Measurements from ENCODE around the gene TREX2.

GRCh38 chrX:153426204-153426603 lies 19.7 kb downstream of the TREX2 start:
- TF ChIP-seq YY1 (IDR thresholded peaks at IDR 0.05; ENCODE audit: low read depth) (no peak), CTCF (IDR thresholded peaks at IDR 0.05) (no peak), POLR2AphosphoS5 (IDR thresholded peaks at IDR 0.05; ENCODE audit: low read depth, low read length) (no peak), REST (IDR thresholded peaks at IDR 0.05; ENCODE audit: low read depth, low read length) (no peak), RCOR1 (IDR thresholded peaks at IDR 0.05; ENCODE audit: low read length) (no peak), USF2 (IDR thresholded peaks at IDR 0.05; ENCODE audit: borderline replicate concordance, low read depth, low read length) (no peak), MAX (IDR thresholded peaks at IDR 0.05; ENCODE audit: low read depth) (no peak), SMC3 (IDR thresholded peaks at IDR 0.05; ENCODE audit: low read depth, low read length) (no peak), TCF12 (IDR thresholded peaks at IDR 0.05) (no peak), FOXJ3 (CRISPR knock-in tag; IDR thresholded peaks at IDR 0.05) (no peak), GATA2 (CRISPR knock-in tag; IDR thresholded peaks at IDR 0.05) (no peak), RFX5 (IDR thresholded peaks at IDR 0.05; ENCODE audit: low read length) (no peak), NRF1 (IDR thresholded peaks at IDR 0.05; ENCODE audit: low read depth, low read length) (no peak)
